ENCODE data around the gene TLR10. TPM values are rescaled to one million over a fixed set of nuclear protein-coding genes. Genes with fewer than 3 reads are reported as not detected.

TLR10 gene
- total RNA-seq, 1 experiment from 2014 or later = 0.30 TPM

- no peaks in the 10 kb centered on the region for H3K79me2 ChIP-seq (ENCODE audit: insufficient read depth, low read length)
- peaks cover 22 to 30% of the 10 kb centered on the region in 2 experiments for H3K4me1 ChIP-seq (ENCODE audit: control insufficient read depth in 1 of 2, insufficient read depth in 2 of 2, low read length in 2 of 2)
- no peaks in the 10 kb centered on the region; a peak in 1 of 4 replicates for H3K9me3 ChIP-seq (ENCODE audit: control insufficient read depth in 1 of 2, insufficient read depth in 1 of 2, low read depth in 1 of 2, low read length in 2 of 2)
- ChIA-PET POLR2A (no interaction called here), RAD21 (ENCODE audit: low non-redundant PET in 1 of 2, low total read pairs in 2 of 2, uncharacterized antibody in 2 of 2, unreplicated experiment in 2 of 2) (interaction anchor here (0.6 to 1.0 kb wide), 3 partner anchors 411 to 551 kb away, joined by 3 to 4 read pairs (median 4); no protein-coding TSS in a partner anchor), CTCF (interaction anchor here (1.0 to 6.5 kb wide), 3 partner anchors 9 to 550 kb away, joined by 3 to 93 read pairs (median 4); no protein-coding TSS in a partner anchor)
- TF ChIP-seq ZNF274 (IDR thresholded peaks at IDR 0.05; ENCODE audit: low read depth, low read length) (no peak), SIN3A (IDR thresholded peaks at IDR 0.05; ENCODE audit: low read depth) (no peak), POLR2AphosphoS5 (IDR thresholded peaks at IDR 0.05; ENCODE audit: low read depth, low read length) (no peak), JUND (IDR thresholded peaks at IDR 0.05) (no peak), MAX (IDR thresholded peaks at IDR 0.05) (no peak), ZFX (IDR thresholded peaks at IDR 0.05) (no peak)
- no peak overlapping the region for H3K4me2 ChIP-seq (ENCODE audit: low read length)
- no peaks in the 10 kb centered on the region for H3K27me3 ChIP-seq (ENCODE audit: insufficient read depth, low read length)
- H2AFZ ChIP-seq (ENCODE audit: low read depth, low read length, poor library complexity, severe bottlenecking) = no peak overlapping the region
- BruUV-seq (replicated peaks) = no TSS peak
- intact Hi-C loops (cut with micrococcal nuclease) = no loop called here
- no peak overlapping the region for H3K4me3 ChIP-seq (replicated peaks in 1 of 2; ENCODE audit: low read depth in 1 of 2, low read length in 2 of 2)
- DNase-seq (ENCODE audit: low read depth, low spot score) (no peak), ATAC-seq (no peak)
- no peaks in the 10 kb centered on the region for H3K9me2 ChIP-seq (ENCODE audit: insufficient read depth)
- no peaks in the 10 kb centered on the region for H4K20me1 ChIP-seq (ENCODE audit: insufficient read depth)
- H3K27ac ChIP-seq (ENCODE audit: low read depth, low read length) = no peak overlapping the region
- no peaks in the 10 kb centered on the region for H3K36me3 ChIP-seq (ENCODE audit: control insufficient read depth in 1 of 2, insufficient read depth in 2 of 2, low read length in 2 of 2)
- no peak overlapping the region for H3K9ac ChIP-seq (ENCODE audit: low read length)
Measured at GRCh38 chr4:38730493-38730829, 52.3 kb downstream of the TLR10 start.

GRCh38 chr4:38728631-38729141 lies 54.1 kb downstream of the TLR10 start:
- DNase-seq (ENCODE audit: low read depth, low spot score) = peak; percentile 77
- H3K4me1 ChIP-seq (ENCODE audit: control insufficient read depth in 1 of 2, insufficient read depth in 2 of 2, low read length in 2 of 2) = peaks cover 32 to 41% of the 10 kb centered on the region in 2 experiments
- no TSS peak for BruUV-seq (replicated peaks)
- H3K27me3 ChIP-seq (ENCODE audit: insufficient read depth, low read length) = no peaks in the 10 kb centered on the region
- intact Hi-C loops (cut with micrococcal nuclease) = loop anchor here (1.0 to 2.0 kb wide), 2 partner anchors 54 to 408 kb away; no protein-coding TSS in a partner anchor
- no peaks in the 10 kb centered on the region for H4K20me1 ChIP-seq (ENCODE audit: insufficient read depth)
- ATAC-seq = peak; percentile 77
- ChIA-PET RAD21 (ENCODE audit: low non-redundant PET in 1 of 2, low total read pairs in 2 of 2, uncharacterized antibody in 2 of 2, unreplicated experiment in 2 of 2) (interaction anchor here (0.5 to 2.4 kb wide), 8 partner anchors 26 to 665 kb away, joined by 3 to 16 read pairs (median 4); no protein-coding TSS in a partner anchor), CTCF (interaction anchor here (0.7 to 6.5 kb wide), 6 partner anchors 10 to 555 kb away, joined by 3 to 93 read pairs (median 3); no protein-coding TSS in a partner anchor), POLR2A (interaction anchor here (1.0 to 1.8 kb wide), 4 partner anchors 54 to 568 kb away, joined by 3 to 6 read pairs (median 5); no protein-coding TSS in a partner anchor)
- H3K79me2 ChIP-seq (ENCODE audit: insufficient read depth, low read length) = no peaks in the 10 kb centered on the region
- no peaks in the 10 kb centered on the region; a peak in 1 of 4 replicates for H3K9me3 ChIP-seq (ENCODE audit: control insufficient read depth in 1 of 2, insufficient read depth in 1 of 2, low read depth in 1 of 2, low read length in 2 of 2)
- H3K9me2 ChIP-seq (ENCODE audit: insufficient read depth) = no peaks in the 10 kb centered on the region
- H3K27ac ChIP-seq (ENCODE audit: low read depth, low read length) = peak overlapping the region; percentile 20; the same call in 1 of the 2 replicates
- H3K9ac ChIP-seq (ENCODE audit: low read length) = 0 out of 2 replicates have a peak overlapping the region, but pooled peaks have one; percentile 26
- H3K4me2 ChIP-seq (ENCODE audit: low read length) = peak overlapping the region; percentile 72
- peak overlapping the region; percentile 83 for H2AFZ ChIP-seq (ENCODE audit: low read depth, low read length, poor library complexity, severe bottlenecking)
- H3K36me3 ChIP-seq (ENCODE audit: control insufficient read depth in 1 of 2, insufficient read depth in 2 of 2, low read length in 2 of 2) = no peaks in the 10 kb centered on the region
- peak overlapping the region; percentile 22 to 32; a peak in 3 of 4 replicates for H3K4me3 ChIP-seq (replicated peaks in 1 of 2; ENCODE audit: low read depth in 1 of 2, low read length in 2 of 2)
- TF ChIP-seq EZH2phosphoT487 (IDR thresholded peaks at IDR 0.05; ENCODE audit: borderline replicate concordance) = no peak
- no peak for TF ChIP-seq ELF1 (IDR thresholded peaks at IDR 0.05; ENCODE audit: borderline replicate concordance, low read depth)
- TF ChIP-seq TCF7L2 (IDR thresholded peaks at IDR 0.05; ENCODE audit: borderline replicate concordance, extremely low read depth, insufficient read depth, insufficient read length) = no peak
- no peak for TF ChIP-seq ZBTB33 (IDR thresholded peaks at IDR 0.05; ENCODE audit: extremely low read depth, insufficient replicate concordance, low read length)
- no peak for TF ChIP-seq YY1 (IDR thresholded peaks at IDR 0.05; ENCODE audit: extremely low read depth, insufficient replicate concordance, low read depth, low read length)
- peak; percentile 90 for TF ChIP-seq RAD21 (IDR thresholded peaks at IDR 0.05; ENCODE audit: low read depth)
- peak; percentile 22; the same call in 1 of the 2 replicates for TF ChIP-seq ZFX (IDR thresholded peaks at IDR 0.05)
- TF ChIP-seq CEBPB (IDR thresholded peaks at IDR 0.05; ENCODE audit: low read depth) = peak; percentile 61
- peak; percentile 70 for TF ChIP-seq CBX3 (IDR thresholded peaks at IDR 0.05; ENCODE audit: low read depth)
- no peak for TF ChIP-seq ATF3 (IDR thresholded peaks at IDR 0.05)
- TF ChIP-seq MAX (IDR thresholded peaks at IDR 0.05) = 0 out of 2 replicates have a peak, but pooled peaks have one; percentile 62
